GM23248 (cell line): ENCODE measurements around the gene PRKD1.

Experiments used
- EZH2 ChIP-seq: fragments of 200-600 bp; sonication (generic); IDR thresholded peaks from 2 replicates; pipeline ENCODE4 v1.6.1; 2018; ENCODE audit warnings: antibody characterized with exemption, mild to moderate bottlenecking; ENCODE audit not compliant: insufficient read depth, poor library complexity, severe bottlenecking
- EZH2phosphoT487 ChIP-seq: fragments of 200-600 bp; sonication (generic); IDR thresholded peaks from 2 replicates; pipeline ENCODE4 v1.6.1; 2018; ENCODE audit warnings: antibody characterized with exemption, moderate library complexity, mild to moderate bottlenecking, low read depth; ENCODE audit not compliant: insufficient read depth

GRCh38 chr14:29800961-29801360, 126.7 kb downstream of the PRKD1 start:
- TF ChIP-seq EZH2phosphoT487, result no peak
- TF ChIP-seq EZH2, result no peak
